Measurements from ENCODE around the gene MCC.

Gene MCC

DNA sequence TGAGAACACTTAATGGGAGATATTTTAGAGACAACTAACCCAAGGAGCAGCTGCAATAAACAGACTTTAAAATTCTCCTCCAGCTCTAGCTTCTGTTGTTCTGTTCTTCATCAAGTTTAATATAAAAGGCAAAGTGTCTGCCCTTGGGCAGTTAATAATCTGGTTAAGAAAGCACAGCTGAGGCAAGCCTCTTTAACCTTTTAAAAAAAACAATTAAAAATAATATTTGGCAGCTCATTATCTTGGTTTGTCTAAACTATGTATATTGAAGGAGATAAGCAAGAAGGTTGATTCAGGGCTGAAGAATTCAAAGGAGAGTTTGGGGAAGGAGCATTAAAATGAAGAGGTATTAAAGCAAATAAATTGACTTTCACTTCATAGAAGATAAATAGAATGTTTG, 128.8 kb downstream of the MCC start:
- no peak for DNase-seq

DNA sequence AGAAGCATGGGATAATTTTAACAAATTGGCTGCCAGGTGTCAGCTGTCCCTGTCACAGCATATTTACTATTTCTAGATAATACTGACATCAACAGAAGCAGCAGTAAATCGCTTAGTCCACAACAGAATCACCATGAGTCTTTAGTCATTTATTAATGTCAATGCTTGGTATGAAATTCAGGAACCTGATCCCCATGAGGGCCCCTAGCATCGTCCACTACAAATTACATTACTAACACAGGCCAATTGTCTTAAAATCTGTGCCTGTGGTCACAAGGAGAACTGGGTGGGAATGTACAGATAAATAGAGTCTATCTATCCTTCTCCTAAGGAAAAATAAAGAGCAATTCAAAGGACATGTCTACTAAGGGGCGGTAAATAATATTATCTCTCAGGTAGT, 129.6 kb downstream of the MCC start:
- peak in 1 of 3 experiments; percentile 46 for DNase-seq

DNA sequence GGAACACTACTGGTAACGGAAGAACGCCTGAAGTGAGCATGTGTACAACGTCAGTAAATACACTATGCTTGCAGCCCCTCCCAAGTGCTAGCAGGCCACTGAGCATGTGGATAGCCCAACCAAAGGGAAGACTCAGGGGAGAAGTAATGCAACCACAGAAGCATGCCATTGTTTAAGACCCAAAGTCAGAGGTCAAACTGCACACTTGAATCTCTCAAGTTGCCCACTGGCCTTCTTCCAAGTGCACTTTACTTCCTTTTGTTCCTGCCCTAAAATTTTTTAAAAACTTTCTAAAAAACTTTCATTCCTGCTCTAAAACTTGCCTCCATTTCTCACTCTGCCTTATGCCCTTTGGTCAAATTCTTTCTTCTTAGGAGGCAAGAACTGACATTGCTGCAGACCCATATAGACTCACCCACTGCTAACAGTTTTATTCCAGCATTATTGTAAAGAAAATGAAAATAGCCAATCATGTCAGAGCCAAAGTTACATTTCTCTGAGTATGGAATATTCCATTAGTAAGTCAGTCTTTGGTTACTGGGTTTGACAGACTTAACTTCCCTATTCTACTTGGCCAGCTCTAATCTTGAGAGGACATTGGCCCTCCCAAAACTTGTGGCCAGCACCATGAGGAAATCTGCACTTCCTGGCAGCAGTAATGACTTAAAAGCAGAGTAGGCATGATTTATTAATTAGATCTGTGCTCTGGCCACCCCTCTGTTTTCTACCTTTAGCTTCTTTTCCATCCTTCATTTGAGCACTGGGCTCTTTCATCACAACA, 130.4 kb downstream of the MCC start:
- DNase-seq: no peak

DNA sequence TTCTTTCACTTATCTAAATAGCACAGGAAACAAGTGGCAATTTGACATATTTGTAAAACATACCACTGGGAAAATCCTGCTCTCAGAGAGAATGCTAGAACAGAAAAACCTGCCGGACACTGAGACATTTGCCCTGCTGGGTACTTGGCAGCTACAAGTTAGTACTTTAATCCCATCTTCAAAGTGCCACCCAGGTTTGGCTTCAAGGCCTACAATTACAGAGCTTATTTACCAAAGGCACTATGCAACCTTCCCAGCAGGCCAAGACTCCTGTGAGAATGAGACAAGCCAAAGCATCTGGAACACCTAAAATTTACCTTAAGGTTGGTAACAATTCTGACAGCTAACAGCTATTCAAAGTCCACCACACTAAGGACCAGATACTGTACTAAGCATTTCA, 131.8 kb downstream of the MCC start:
- DNase-seq: peak in 1 of 3 experiments; percentile 0

DNA sequence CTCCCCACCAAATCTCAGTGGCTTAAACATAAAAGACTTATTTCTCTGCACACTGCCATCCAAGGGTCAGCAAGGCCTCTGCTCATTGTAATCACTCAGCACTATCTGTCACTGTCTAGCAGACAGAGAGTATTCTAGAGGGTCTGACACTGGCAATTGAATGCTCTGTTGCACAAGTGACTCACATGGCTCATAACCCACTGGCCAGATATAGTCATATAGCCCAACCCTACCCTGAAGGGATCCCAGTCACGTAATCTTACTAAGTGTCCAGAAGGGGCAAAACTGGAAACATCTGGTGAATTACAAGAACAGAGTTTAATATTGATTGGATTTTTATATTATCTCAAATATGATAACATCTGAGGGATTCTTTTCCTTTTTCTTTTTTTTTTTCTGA, 134.2 kb downstream of the MCC start:
- DNase-seq: no peak

DNA sequence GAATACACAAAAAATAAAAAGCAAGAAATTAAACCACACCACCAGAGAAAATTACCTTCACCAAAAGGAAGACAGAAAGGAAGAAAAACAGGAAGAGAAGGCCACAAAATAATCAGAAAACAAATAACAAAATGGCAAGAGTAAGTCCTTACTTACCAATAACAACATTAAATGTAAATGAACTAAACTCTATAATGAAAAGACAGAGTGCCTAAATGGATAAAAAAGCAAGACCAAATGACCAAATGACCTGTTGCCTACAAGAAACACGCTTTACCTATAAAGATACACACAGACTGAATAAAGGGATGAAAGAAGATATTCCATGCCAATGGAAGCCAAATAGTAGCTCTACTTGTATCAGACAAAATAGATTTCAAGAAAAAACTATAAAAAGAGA, 140.7 kb downstream of the MCC start:
- DNase-seq: no peak

DNA sequence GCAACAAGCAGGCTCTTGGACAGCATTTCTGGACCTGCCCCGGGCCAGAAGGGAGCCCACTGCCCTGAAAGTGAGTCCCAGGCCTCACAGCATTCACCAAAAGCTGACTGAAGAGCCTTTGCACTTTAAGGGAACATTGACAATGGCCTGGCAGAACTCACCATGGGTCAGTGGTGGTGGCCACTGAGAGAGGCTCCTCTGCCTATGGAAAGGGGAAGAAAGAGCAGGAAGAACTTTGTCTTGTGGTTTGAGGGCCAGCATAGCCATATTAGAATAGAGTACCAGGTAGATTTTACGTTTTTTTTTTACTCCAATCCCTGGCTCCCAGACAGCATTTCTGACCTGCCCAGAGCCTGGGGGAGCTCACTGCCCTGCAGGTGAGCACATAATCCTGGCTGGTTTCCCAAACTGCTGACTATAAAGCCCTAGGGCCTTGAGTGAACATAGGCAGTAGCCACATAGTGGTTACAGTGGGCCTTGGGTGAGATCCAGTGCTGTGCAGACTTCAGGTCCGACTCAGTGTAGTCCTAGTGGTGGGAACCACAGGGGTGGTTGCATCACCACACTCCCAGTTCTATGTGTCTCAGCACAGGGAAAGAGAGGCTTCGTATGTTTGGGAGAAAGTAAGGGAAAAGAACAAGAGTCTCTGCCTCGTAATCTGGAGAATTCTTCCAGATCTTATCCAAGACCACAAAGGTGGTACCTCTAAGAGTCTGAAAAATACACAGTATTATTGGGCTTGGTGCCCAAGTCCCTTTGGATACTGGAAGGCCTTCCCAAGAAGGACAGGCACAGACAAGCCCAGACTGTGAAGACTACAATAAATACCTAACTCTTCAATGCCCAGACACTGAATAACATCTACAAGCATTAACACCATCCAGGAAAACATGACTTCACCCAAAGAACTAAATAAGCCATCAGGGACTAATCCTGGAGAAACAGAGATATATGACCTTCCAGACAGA, 143.0 kb downstream of the MCC start:
- no peak for DNase-seq

DNA sequence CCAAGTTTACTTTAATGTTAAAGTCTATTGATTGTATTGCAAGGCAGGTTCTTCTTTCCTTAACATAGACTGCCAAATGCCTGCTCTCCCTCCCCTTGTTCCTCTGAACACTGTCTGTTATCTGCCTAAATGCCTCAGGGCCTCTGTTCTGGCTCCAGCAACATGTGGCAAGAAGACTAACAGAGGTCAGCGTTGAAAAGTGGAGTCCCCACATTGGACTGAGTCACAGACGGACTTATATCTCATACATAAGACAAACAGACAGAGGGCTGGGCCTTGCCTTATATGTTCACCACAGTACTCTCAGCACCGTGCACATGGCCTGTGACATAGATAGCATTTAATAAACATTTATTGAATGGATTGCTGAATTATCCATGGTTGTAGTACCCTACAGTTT, 144.9 kb downstream of the MCC start:
- DNase-seq: no peak

DNA sequence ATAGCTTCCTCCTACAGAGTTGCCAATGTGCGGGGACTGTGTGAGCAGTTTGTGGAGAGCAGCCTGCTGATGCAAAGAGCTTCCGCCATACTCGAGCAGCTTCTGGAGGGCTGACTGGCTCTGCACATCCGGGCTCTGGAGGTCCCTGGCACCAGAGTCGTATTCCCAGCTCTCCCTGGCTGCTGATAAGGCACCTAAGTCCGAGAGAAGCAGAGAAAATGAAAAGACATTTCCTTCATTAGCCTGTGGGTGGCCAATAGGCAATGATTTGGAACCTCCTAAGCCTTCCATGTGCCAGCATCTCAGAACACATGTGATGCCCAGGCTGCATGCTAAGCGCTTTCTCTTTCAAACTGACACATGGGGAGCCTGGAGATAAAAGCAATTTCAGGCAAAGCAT, 147.7 kb downstream of the MCC start:
- peak in 1 of 3 experiments; percentile 1 for DNase-seq

DNA sequence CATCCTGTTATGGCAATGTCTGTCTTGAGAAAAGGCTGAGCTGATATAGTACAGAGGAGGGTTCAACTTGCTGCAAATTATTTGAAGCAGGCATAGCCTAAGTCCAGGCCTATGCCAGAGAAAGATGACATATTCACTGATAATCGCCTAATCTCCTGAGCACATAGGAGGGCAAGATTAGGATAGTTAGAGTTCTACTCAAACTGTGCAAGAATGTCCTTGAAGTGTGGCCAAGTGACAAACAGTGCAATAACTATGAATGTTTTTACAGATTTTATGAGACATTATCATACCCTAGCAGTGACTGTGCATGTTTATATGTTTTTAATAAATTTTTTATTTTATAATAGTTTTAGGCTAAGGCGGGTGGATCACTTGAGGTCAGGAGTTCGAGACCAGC, 149.6 kb downstream of the MCC start:
- no peak for DNase-seq

DNA sequence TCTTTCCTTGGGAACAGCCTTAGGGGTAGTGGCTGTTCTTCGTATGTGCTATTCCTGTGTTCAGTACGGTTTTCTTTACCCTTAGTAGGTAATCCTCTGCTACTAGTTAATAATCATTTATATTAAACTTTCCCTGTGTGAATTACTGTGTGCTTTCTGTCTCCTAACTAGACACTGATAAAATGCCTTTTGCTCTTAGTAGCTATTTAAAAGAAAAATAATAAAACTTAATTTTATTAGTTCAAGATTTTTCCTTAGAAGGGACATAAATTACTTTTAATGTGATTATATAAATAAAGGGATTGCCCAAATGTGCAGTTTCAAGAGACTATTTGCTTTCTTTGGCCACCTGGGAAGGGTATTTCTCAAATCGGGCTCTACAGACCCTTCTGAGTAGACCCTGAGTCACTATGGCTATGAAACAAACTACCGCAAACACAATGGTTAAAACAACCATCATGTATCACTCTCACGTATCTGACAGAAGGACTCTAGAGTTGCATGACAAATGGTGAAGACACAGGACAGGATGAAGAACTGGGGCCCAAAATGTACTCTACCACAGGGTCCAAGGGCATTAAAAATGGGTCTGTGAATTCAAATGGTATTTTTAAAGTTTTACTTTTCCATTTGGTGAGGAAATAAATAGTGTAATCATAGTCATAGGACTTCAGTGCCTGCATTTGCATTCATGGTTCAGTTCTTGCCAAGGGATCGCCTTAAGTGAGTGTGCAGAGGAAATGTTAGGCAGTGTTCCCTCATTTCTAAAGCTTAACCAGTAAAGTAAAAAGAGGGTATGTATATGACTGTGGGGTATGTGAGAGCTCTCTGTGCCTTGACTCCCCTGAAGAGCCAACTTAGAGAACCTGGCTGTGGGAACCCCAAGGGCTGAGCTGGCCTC, 150.5 kb downstream of the MCC start:
- DNase-seq: no peak

DNA sequence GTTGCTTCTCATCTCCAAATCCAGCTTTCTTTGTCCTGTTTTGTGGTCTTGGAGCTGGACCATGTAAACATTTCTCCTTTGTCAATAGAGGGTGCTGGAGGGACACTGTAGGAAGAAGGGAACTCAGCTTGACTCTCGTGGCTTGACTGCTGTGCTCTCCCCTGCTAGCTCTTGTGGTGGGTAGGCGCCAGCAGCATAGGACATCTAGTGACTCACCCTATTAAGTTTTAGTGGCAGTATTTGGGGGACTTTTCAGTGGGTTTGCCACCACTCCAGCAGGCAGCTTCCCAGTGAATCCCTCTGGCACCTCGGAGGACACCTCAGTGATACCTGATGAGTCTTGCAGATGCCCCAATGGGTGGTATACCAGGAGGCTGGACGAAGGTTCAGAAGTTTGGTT, 151.3 kb downstream of the MCC start:
- DNase-seq: peak in 1 of 3 experiments; percentile 52

DNA sequence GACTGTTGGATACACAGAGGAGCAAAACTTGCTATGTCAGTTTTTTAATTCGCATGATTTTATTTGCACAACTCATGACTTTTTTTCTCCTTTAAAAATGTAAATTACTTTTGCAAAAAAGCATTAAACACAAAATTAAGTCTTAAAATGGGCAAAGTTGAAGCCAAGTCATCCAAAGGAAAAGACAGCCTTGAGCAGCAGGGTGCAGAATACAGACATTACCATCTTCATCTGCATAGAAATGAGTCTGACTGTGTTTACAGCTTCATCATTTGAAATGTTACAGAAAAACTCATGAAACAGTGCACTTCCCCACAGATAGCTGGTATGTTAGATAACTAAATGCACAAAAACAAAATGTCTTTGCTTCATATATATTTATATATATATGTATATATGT, 154.8 kb downstream of the MCC start:
- no peak for DNase-seq

DNA sequence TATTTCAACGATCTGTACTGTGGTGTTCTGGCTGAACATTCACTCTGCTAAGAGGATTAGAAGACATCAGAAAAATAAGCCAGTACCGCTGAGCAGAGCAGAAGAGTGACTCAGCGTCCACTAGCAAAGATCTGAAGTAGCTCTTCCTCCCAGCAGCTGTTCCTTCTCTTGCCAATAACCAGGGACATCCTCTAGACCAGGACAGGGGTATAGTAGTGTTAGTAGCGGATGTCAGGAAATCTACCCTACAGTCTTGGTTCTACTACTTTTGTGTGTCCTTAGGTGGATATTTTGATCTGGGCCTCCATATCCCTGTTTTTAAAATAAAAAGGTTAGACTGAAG, 157.1 kb downstream of the MCC start:
- no peak for DNase-seq

DNA sequence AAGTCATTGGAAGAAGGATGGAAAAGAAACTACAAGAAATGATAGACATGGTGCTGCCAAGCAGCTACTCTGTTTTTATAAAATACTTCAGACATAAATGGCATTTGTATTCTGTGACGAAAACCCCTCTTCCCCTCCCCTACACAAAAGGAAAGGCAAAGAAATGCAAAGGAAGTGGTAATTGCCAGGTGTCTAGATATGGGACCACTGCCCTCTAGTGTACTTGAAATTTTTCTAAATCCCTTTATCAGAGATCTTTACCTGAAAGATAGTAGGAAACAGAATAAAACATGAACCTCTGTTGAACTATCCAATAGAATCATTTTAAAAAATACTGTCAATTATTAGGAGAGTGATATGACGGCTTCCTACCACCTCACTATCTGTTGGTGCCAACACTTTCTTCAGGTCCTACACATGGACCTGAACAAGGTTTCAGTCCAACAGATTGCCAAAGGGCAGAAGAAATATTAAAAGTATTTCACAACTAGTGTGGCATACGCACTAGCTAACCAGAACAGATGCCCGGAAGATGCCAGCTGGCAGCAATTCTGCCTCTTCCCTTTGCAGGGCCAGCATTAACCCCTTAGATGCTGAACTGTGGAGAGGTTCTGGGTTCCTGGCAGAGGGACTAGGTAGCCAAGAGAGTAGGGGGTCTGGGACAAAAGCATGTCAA, 157.6 kb downstream of the MCC start:
- DNase-seq: peak in 2 of 3 experiments; percentile 6 to 52

DNA sequence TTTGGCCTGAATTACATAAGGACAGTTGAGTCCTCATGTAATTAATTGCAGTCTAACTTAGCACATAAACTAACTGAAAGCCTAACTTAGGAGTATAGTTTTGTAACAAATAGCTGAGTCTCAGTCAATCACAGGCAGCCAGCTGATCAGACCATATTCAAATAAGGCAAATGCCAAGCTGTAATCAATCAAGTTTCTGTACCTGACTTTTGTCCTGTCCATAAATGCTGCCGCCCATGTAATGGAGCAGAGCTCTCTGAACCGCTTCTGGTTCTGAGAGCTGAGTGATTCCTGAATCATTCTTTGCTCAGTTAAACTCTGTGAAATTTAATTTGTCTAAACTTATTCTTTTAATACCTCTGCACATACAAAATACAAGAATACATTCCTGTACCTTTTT, 158.3 kb downstream of the MCC start:
- no peak for DNase-seq

DNA sequence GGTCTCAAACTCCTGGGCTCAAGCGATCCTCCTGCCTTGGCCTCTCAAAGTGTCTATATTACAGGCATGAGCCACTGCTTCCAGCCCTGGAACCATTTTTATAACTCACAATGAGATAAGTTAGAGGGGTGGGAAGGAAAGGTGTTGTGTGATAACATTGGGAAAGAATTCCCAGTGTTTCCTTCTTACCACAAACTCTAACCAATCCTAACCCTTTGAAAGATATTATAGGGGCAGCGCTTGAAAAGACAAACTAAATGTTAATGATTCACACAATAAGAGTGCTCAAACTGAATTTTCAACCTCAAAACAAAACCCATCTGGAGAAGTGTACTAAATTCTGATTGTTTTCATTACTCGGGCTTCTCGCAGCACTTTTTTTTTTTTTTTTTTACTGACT, 163.2 kb downstream of the MCC start:
- DNase-seq: no peak

DNA sequence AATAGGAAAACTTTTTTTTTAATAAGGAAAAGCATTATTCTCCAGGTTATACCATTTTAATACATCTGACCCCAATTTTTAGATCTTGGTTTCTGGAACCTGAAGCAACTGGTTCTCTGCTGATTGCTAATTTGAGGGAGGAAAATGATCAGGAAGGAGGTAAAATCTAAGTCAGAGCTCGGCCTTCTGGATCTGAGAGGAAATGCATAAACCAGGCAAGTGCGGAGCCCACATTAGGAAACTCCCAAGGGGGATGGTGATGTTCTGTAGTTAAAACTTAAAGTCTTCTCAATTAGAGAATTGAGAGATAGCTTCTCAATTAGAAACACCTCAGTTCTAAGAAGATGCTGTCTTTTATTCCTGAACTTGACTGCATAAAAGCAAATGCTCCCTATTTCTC, 167.0 kb downstream of the MCC start:
- no peak for DNase-seq

DNA sequence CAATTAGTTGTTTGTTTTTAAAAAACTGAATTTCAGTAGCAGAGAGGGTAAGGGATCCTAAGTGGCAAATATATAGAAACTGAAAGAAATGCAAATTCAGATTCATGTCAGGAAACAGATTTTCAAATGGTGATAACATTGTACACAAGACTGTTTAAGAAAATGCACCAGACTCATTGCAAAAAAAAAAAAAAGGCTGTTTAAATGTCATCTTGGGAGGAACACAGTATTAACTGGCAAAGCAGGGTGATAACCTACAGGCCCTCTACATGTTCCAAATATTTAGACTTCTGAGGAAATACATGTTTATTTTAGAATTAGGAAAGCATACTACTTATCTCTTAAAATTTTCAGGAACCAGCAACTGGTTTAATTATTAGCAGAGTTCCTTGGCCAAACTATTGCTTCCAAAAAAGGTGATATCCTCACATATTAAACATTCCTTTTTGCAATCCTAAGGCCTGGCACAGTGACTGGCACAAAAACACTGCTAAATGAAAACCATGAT, 167.9 kb downstream of the MCC start:
- no peak for DNase-seq

DNA sequence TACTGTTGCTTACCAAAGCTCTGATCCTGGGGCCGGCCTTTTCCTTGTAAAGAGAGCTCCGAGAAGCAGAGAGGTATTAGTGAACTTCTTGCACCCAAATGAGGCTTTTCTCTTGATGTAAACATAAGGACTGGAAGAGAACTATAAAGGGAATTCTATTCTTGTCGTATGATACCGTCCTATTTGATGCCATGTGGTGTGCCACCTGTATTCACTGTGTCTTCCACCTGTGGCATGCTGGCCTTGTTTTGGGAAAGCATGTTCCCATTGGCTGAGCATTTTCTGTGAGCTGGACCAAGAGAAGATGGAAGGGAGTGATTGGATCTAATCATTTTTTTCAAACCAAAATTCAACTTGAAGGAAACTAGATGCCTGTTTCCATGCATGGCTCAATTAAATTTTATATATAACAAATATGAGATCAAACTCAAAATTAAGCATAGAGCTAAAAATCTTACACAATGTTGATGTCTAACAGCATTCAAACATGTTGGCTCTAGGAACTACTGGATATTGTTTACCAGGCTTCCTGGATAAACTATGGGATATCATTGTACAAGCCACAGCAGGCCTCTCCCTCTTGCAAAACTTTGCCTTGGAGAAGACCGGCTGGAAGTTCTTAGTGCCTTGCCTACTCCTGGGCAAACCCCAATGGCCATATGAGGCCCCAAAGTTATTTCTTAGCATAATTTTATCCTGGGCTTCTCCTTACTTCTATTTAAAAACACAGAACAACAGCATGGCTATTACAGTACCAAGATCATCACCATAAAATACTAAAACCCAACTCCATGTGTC, 168.8 kb downstream of the MCC start:
- DNase-seq: no peak

DNA sequence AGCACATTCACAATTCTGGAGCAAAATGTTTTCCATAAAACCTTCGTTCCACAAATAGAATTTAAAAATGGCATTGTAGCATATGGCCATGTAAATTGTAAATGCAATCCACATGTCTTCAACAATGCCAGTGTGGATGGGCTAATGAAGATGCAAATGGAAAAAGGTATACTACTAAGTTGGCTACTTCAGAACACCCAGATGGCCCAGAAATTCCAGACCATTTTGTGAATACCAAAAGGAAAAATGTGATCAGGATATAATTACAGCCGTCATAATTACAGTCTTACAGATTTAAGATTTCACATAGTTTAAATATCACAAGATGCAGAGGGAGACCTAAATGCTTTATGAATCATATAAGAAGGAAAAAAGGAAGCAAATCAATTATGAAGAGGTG, 170.6 kb downstream of the MCC start:
- no peak for DNase-seq

All from NCI-H1417 (cell line).